Activated gamma-delta T cell treated with Interleukin-2 at 50 U/mL for 16 hours (primary cell): ENCODE measurements around the gene ENKUR.
A peak's percentile ranks its signal among the peaks of the same experiment; 100 is the strongest.
"Not testable (repeated sequence)": the region's sequence is repeated elsewhere in the genome, so short reads cannot be mapped to it uniquely, and the experiment has no call there.

Experiments used
- DNase-seq: peaks from one replicate; pipeline ENCODE4 v3.0.0-alpha.2; 2020

Gene ENKUR

DNA sequence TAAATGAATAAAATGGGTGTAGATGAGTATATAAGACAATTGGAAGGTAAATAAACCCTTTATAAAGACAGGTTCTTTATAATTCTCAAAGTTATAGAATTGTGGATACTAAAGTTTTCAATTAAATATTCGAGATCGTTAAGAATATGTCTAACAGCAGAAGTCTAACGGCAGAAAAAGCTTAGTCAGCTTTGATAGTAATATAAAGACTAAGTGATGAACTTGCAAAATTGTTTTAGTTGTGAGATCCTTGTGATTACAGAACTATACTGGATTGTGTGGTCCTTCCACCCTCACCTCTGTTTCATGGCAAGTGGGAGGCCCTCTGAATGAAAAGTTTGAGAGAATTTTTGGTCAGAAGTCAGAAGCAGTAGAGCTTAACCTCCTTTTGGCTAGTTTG is 2.7 kb upstream of the ENKUR start:
- DNase-seq, result no peak

GRCh38 chr10:25017661-25018060 is 1.7 kb upstream of the ENKUR start:
- no peak for DNase-seq

- DNase-seq, result peak; percentile 4
Measured at GRCh38 chr10:25017154-25017590, 1.2 kb upstream of the ENKUR start.

GRCh38 chr10:25016376-25017153 is 607 bp upstream of the ENKUR start, which contains the start of gene THNSL1:
THNSL1 (plus strand) TSS chr10:25016612; CDS start chr10:25023224, 6,612 bp downstream.
- DNase-seq, result peak; percentile 97

- DNase-seq, result no peak
Measured at GRCh38 chr10:25014579-25014978, 1.4 kb downstream of the ENKUR start.

DNA sequence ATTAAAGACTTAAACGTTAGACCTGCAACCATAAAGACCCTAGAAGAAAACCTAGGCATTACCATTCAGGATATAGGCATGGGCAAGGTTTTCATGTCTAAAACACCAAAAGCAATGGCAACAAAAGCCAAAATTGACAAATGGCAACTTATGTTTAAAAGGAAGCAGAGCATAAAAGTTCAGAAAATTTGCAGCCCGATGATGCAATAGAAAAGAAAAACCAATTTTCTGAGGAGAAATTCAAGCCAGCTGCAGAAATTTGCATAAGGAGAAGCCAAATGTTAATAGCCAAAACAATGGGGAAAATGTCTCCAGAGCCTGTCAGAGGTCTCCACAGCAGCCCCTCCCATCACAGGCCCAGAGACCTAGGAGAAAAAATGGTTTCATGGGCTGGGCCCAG is 4.4 kb downstream of the ENKUR start:
- not testable (repeated sequence) for DNase-seq

- no peak for DNase-seq
Measured at GRCh38 chr10:24998044-24998443, 17.9 kb downstream of the ENKUR start.

DNA sequence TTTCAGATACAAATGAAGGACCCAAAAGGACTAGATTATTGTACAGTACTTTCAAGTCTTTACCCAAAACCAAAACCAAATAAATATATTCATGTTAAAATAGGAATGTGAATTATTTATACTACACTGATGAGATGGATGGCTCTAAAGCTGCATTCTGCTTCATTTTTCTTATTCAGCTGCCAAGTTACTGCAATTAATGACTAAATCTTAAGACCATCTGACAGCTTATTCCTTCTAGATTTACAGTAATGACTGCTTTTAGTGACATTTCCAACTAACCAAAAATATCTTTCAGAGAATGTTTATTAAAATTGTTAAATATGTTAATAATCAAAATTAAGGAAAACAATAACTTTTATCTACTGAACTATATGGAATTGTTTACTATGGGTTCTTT is 20.9 kb downstream of the ENKUR start:
- DNase-seq, result no peak

DNA sequence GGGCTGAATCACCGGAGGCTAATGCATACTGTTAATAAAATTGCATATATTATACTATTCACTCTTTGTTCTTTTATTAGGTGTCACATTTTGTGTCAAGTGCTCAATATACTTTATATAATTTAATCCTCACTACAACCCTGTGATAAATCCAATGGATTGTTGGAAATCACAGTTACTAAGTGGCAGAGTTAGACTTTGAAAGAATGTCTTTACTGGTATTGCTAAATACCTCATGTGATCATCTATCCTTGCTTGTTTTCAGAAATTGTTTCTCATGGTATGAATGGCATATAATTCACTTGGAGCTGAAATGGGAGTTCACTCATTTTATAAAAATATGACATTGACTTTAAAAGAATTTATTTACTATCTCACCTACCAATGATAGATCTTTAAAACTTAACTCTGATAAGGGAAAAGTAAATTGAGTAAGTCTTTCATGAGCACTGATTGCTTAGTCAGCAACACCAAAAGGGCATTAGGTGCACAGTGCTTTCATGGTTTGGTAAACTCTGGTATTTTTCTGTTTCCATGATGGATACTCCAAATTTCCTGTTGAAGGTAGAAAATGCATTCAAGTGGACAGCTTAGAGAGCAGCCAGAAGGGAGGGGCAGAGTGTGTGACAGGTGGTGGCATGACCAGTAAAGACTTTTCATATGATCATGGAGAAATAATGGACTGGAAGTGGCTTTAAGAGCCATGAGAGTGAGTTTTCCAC is 22.6 kb downstream of the ENKUR start:
- no peak for DNase-seq

- DNase-seq, result no peak
Measured at GRCh38 chr10:24992512-24993133, 23.3 kb downstream of the ENKUR start.

DNA sequence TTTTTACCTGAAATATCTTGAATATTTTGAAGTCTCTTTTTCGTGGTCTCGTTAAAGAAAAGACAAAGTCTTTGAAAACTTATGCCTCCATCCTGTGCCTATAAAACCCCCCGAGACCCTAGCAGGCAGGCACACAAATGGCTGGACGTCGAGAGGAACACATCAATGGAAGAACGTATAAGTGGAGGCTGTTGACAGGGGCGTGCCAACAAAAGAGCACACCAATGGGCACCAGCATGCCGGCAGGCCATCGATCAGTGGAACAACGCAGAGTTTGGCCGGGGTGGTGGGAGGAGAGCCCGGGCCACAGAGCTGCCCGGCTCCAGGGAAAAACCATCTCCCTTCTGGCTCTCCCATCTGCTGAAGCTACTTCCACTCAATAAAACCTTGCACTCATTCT is 24.7 kb downstream of the ENKUR start:
- no peak for DNase-seq

DNA sequence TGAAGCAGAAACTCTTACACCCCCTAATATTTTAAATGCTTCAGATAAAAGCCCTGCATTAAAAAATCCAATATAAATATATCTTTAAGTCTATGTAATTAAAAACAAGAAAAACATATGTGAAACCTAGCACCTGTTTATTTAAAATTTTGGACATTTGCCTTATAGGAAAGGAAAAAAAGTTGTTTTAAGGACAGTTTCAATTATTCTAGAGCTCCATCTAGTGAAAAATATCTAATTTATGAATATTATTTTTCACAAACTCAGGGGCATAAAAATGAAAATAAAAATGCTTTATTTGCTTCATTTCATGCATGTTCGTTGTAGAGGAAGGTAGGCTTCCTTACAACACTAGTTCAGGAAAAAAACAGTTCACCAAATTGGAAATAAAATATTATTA is 26.1 kb downstream of the ENKUR start:
- no peak for DNase-seq

- no peak for DNase-seq
Measured at GRCh38 chr10:24988831-24989640, 26.9 kb downstream of the ENKUR start.

DNA sequence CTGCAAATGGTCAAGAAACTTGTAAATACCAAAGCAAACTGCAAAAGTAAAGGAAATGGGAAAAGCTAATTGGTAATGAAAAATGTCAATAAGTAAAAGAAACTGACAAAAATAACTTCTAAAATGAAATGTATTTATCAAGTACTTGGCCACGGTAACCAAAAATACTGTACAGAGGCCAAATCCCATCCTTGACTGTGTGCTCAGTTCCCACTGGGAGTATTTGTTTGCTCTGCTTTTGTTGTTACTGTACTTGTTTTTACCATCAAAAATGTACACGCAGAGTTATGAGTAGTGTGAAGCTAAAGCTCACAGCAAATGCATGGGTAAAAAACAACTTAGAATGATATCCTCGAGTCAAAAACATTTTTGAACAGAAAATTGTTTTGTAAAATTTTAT is 31.1 kb downstream of the ENKUR start:
- no peak for DNase-seq

DNA sequence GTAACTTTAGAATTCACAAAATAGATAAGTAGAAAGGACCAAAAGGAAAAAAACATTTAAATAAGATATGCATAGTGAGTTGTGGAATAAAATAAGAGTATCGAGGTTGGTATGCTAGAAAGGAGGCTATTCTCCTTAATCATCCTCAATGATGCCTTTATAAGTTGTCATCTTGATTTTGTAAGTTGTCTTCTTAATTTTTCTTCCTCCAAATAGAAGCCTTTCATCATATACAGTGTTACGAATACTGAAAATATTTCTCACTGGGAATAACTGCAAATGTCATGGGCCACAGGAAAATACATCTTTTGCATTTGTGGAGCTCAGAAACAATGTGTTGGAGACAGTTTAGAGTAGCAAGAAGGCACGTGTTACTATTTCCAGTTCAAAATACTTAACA is 32.0 kb downstream of the ENKUR start:
- DNase-seq, result no peak

DNA sequence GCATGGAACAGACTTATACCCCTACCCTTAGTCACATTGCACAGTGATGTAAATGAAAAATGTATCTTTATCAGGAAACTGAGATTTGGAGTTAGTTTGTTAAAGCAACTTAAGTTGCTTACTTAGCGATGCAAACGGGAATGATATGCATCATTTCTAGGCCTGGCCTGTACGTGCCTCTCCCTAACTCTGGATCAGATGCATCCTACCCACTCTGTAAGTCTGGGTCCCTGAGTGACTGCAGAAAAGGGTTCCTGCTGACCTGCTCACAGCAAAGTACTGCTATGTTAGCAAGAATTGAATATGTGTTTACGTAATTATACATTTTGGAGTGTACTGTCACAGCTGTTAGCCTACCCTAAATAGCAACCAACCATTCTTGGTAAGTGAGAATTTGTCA is 32.8 kb downstream of the ENKUR start:
- DNase-seq, result no peak

DNA sequence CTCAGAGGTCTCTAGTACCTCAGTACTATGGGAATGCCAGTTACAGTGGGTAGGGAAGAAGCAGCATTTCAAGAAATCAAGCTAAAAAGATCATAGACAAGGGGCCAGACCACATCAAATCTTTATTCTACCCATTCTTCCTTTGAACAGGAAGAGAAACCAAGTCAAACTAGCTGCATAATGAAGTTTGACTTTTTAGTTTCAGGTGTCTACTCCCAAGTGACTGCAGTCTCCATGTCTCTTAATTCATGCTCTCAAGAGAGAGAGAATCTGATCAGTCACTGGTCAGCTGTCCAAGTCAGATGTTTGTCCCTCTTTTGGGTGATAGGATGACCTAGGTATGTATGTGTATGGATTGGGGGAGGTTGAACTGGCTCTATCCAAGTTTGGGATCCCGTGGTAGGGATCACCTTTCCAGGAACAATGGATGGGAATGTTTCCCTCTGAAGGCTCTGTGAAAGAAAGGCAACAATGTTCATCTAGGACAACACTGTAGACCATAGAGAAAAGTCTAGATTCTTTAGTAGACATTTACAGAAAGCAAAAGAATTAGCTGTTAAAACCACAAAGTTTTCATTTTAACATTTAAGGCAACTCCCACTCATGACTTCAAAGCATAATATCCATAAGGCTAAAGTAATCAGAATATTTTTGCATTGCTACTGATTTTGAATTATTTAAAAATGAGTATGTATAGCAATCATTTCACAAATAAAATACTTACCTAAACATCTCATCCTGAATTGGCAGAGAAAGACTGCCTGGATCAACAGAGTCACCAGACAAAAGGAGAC is 33.4 kb downstream of the ENKUR start:
- no peak for DNase-seq

- no peak for DNase-seq
Measured at GRCh38 chr10:24981161-24981710, 34.7 kb downstream of the ENKUR start.

- DNase-seq, result no peak
Measured at GRCh38 chr10:24979685-24980084, 36.3 kb downstream of the ENKUR start.

- no peak for DNase-seq
Measured at GRCh38 chr10:24974976-24975375, 41.0 kb downstream of the ENKUR start.

- DNase-seq, result no peak
Measured at GRCh38 chr10:24973163-24973562, 42.8 kb downstream of the ENKUR start.

- no peak for DNase-seq
Measured at GRCh38 chr10:24971374-24971773, 44.6 kb downstream of the ENKUR start.
